CD4-positive, alpha-beta T cell treated with Interleukin-4 for 4 hours (primary cell): ENCODE results near the gene SYNRG.
"Not testable (repeated sequence)": the region's sequence is repeated elsewhere in the genome, so short reads cannot be mapped to it uniquely, and the experiment has no call there.

Experiments
- DNase-seq: peaks from one replicate; pipeline ENCODE4 v3.0.0-alpha.2; 2020

Gene SYNRG, protein sequence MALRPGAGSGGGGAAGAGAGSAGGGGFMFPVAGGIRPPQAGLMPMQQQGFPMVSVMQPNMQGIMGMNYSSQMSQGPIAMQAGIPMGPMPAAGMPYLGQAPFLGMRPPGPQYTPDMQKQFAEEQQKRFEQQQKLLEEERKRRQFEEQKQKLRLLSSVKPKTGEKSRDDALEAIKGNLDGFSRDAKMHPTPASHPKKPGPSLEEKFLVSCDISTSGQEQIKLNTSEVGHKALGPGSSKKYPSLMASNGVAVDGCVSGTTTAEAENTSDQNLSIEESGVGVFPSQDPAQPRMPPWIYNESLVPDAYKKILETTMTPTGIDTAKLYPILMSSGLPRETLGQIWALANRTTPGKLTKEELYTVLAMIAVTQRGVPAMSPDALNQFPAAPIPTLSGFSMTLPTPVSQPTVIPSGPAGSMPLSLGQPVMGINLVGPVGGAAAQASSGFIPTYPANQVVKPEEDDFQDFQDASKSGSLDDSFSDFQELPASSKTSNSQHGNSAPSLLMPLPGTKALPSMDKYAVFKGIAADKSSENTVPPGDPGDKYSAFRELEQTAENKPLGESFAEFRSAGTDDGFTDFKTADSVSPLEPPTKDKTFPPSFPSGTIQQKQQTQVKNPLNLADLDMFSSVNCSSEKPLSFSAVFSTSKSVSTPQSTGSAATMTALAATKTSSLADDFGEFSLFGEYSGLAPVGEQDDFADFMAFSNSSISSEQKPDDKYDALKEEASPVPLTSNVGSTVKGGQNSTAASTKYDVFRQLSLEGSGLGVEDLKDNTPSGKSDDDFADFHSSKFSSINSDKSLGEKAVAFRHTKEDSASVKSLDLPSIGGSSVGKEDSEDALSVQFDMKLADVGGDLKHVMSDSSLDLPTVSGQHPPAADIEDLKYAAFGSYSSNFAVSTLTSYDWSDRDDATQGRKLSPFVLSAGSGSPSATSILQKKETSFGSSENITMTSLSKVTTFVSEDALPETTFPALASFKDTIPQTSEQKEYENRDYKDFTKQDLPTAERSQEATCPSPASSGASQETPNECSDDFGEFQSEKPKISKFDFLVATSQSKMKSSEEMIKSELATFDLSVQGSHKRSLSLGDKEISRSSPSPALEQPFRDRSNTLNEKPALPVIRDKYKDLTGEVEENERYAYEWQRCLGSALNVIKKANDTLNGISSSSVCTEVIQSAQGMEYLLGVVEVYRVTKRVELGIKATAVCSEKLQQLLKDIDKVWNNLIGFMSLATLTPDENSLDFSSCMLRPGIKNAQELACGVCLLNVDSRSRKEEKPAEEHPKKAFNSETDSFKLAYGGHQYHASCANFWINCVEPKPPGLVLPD (N-terminal part only)

DNA sequence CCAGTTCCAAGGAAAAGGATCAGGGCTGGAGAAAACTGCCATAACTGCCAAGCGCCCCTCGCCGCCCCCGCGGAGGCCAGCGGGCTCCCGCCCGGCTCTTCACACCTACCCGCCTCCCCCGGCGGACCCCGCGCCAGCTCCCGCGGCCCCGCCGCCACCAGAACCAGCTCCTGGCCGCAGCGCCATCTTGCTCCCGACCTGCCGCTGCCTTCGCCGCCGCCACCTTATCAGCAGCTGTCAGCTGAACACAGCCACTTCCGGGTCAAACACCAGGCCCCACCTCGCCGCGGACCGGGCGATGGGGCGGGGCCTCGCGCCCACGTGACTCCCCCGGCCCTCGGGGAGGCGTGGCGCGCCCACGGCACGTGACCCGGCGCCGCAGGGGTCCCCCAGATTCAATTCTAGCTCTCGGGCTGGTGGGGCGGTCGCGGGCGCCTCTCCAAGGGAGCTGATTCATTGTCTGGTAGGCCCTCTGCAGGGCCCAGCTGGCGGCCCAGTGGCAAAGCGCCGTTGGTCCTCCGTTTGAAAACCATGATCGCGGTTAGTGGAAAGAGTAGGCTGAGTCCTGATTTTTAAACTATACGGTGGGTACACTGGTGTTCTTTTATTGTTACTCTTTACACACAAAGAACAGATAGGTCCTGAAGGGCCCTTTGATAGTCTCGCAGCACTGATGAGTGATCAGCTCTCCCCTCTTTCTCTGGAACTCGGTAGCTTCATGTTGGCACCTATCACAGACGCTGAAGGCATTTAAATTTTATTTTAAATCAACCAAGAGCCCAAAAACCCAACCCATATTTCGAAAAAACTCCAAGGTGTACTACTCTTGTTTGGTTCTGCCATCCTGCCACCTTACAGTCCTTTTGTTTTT lies at the start of gene SYNRG:
Gene SYNRG, minus strand, starts transcription at position 249 of the 871 bp plus-strand sequence. Its CDS starts 63 bp downstream, at position 186.
- peak; percentile 95 for DNase-seq

- DNase-seq: no peak
Measured at GRCh38 chr17:37657202-37657601, 48.0 kb upstream of the SYNRG start.

GRCh38 chr17:37651849-37652248 lies 42.6 kb upstream of the SYNRG start:
- DNase-seq: no peak

GRCh38 chr17:37650419-37651003 lies 41.3 kb upstream of the SYNRG start:
- no peak for DNase-seq

- DNase-seq: no peak
Measured at GRCh38 chr17:37648555-37648954, 39.3 kb upstream of the SYNRG start.

GRCh38 chr17:37647856-37648255 lies 38.6 kb upstream of the SYNRG start:
- DNase-seq: no peak

DNA sequence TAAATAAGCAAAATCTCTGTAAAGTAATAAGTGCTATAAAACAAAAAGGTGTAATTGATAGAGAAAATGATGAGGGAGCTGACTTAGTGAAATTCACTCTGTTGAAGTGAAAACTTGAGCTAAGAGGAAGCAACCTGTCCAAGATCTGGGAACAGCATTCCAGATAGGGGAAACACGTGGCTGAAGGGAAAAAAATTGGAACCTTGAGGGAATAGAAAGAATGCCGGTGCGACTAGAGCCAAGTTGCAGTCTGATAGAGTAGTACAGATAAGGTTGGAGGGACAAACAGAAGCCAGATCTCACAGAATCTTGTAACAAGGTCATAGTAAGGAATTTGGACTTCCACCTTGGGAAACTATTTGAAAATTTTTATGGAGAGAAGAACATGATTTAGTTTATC lies 34.7 kb upstream of the SYNRG start:
- no peak for DNase-seq

DNA sequence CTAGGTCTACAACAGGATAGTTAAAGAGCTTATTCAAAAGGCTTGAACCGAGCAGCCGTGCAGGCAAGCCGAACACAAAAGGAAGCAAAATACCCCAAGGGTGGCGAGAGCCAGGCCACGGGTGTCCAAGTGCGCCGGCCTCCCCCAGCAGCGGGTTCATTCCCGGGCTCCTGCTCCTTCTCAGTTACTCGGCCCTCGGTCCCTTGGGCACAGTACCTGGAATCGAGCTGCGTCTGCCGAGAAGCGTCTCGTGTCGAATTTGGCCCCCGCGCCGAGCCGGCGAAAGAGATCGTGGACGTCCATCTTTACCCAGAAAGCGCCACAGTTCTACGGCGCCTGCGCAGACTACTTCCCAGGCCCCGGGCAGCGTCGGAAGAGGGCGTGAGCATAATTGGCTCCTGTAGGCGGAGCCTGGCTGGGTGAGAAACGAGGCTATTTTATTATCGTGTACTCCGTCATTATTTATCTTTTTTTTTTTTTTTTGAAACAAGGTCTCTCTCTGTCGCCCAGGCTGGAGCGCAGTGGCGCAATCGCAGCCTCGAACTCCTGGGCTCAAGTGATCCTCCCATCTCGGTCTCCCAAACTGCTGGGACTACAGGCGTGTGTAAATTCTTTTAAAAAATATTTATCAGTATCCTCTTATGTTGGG lies 34.0 kb upstream of the SYNRG start, which contains the start of gene DDX52:
Gene DDX52, minus strand, starts transcription at position 329 of the 649 bp plus-strand sequence. Its CDS starts 26 bp downstream, at position 303.
- DNase-seq: peak; percentile 91

- no peak for DNase-seq
Measured at GRCh38 chr17:37642681-37643080, 33.5 kb upstream of the SYNRG start.

- DNase-seq: no peak
Measured at GRCh38 chr17:37640015-37640414, 30.8 kb upstream of the SYNRG start.

DNA sequence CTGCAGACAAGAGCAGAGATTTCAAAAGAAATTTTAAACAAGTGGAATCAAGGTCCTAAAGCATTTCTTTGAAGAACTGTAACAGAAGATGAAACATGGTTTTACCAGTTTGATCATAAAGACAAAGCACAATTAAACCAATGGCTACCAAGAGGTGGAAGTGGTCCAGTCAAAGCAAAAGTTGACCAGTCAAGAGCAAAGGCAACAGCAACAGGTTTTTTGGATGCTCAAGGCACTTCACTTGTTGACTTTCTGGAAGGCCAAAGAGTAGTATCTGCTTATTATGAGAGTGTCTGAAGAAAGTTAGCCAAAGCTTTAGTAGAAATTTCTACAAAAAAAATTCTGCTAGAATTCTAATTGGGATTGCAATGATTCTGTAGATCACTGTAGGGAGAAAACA lies 28.7 kb upstream of the SYNRG start:
- no peak for DNase-seq

DNA sequence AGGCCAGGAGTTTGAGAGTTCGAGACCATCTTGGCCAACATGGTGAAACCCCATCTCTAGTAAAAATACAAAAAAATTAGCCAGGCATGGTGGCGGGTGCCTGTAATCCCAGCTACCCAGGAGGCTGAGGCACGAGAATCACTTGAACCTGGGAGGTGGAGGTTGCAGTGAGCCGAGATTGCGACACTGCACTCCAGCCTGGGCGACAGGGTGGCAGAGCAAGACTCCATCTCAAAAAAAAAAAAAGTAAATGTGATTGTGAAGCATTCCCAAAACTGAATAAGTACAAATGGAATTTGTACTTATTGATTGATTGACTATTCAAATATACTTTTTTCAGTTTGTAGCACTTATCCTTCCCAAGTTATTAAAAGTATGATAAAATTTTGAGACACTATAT lies 7.2 kb upstream of the SYNRG start:
- DNase-seq: not testable (repeated sequence)

DNA sequence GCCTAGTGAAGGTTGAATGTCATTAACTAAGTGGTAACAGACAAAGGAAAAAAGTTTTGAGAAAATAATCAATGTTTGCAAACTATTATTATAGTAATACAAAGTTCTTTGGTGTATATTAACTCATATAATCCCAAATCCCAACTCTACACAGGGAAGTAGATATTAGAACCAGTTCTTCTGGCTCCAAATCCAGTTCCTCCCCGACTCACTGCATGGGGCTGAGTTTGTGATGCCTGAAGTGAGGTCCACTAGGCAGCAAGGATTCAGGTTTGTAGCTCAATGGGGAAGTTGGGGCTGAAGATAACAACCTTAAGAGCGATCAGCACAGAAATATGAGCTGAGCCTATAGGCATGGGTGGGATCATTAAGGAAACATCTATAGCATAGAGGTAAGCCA lies 5.6 kb upstream of the SYNRG start:
- no peak for DNase-seq

DNA sequence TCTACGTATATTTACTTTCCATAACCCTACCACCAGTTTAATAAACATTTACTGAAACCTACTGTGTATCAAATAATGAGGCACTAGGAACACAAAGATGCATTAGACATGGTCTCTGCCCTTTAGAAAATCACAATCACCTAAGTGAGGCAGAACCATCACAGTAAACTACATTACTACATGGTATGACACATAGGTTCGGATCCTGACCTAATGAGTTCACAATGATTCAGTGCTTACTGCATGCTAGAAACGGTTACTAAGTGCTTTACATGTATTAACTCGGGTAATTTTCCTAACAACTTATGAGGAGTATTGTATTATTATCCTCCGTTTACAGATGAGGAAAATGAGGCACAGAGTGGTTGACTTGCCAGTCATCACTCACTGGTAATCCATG lies 5.2 kb upstream of the SYNRG start:
- no peak for DNase-seq

- DNase-seq: no peak
Measured at GRCh38 chr17:37610971-37611370, 1.8 kb upstream of the SYNRG start.

DNA sequence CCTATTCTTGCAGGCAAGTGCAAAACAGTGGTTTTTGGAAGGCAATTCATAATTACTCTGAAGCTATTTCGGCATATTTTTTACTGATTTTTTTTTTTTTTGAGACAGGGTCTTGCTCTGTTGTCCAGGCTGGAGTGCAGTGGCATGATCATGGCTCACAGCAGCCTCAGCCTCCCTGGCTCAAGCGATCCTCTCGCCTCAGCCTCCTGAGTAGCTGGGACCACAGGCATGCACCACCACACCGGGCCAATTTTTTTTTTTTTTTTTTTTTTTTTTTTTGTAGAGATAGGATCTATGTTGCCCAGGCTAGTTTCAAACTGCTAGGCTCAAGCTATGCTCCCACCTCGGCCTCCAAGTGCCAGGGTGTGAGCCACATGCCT lies 813 bp upstream of the SYNRG start:
- not testable (repeated sequence) for DNase-seq

DNA sequence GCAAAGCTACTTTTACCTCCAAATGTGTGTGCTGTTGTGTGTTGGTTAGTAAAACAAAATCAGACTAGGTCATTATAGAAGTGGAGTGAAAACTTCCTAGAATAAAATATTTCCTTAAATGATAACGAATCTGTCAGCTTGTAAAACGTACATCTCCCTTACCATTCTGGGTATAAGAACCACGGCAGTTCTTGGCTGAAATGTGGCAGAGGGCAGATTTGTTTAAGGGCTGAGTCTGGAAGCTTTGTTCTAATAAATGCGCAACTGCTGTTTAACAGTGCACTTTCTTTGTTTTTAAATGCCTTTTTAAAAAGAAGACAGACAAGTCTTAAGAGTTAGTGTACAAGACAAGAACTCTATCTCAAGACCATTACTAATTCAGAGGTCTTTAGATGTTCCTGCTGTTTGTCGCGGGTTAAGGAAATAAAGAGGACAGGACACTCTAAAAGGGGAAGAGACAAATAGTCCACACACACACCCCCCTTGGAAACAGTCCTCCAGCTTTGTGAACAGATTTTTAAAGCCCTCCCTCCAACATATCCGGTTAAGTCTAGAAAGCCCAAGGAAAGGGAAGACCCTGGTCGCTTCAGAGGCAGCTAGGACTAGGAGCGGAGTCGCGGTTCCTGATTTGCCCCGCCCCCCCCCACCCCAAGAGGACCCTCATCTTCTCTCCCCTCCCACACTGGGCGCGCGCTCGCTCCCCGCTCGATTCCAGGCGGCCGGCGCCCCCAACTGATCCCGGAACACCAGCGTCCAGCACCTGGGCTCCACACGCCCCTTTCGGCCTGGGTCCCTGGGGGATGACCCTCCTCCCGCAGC lies 658 bp downstream of the SYNRG start:
- peak; percentile 15 for DNase-seq

DNA sequence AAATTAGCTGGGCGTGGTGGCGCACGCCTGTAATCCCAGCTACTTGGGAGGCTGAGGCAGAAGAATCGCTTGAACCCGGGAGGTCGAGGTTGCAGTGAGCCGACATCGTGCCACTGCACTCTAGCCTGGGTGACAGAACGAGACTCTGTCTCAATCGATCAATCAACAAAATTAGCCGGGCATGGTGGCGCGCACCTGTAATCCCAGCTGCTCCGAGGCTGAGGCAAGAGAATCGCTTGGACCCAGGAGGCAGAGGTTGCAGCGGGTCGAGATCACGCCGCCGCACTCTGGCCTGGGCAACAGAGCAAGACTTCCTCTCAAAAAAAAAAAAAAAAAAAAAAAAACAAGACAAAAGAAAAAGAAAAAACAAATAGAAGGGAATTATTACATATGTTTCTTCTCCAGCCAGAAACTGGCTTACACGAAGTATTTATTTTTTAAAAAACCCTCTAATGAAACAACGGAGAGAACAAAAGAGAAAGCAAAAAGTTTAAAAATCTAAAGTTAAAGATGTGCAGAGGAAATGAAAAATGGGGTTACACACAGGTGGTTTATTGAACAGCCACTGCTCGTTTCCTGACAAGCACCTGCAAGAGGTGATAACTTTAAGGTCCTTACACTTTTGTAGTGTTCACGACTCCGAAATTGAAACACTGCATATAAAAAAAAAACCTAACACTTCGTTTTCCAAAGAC lies 1.4 kb downstream of the SYNRG start:
- peak; percentile 55 for DNase-seq

DNA sequence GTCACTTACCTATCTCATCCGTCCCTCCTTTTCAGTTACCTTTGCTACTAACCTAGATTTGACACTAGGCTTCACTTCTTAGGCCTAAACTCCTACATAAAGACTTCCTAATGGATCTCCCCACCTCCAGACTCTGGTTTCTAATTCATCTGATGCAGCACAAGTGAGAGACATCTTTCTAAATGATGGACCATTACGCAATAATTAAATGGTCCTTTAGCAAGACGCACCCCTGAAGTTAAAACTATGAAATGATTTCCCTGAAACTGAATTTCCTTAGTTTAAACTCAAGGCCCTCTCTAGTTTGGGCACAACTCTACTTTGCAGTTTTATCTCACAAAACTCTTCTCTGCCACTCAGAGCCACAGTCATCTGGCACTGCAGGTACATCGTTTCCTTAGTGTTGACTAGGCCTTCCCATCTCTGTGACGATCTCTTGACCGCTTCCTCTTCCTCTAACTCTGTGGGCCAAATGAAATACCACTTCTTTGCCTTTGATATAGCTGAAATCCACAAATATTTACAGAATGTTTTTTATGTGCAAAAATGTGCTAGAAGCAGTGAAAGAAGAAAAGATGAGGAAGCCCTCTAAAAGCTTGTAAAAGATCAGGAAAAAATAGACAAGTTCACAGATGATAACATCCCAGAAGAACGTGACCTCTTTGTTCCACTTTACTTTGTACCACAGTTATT lies 3.3 kb downstream of the SYNRG start:
- peak; percentile 67 for DNase-seq
